LNCAP (cell line): ENCODE results near the gene SPATS2.

Experiments
- CTCF ChIP-seq: fragments of 450-650 bp; IDR thresholded peaks from 2 replicates; pipeline ENCODE4 v1.5.1; 2017; ENCODE audit warnings: mild to moderate bottlenecking

The SPATS2 gene

GRCh38 chr12:49534731-49535278 lies 167.5 kb downstream of the SPATS2 start:
- no peak for TF ChIP-seq CTCF

GRCh38 chr12:49535921-49536525 lies 168.8 kb downstream of the SPATS2 start:
- TF ChIP-seq CTCF = no peak

GRCh38 chr12:49536526-49537071 lies 169.3 kb downstream of the SPATS2 start:
- no peak for TF ChIP-seq CTCF

- TF ChIP-seq CTCF = no peak
Measured at GRCh38 chr12:49537231-49537751, 170.0 kb downstream of the SPATS2 start.

- no peak for TF ChIP-seq CTCF
Measured at GRCh38 chr12:49537752-49538509, 170.7 kb downstream of the SPATS2 start.

GRCh38 chr12:49538510-49539403 lies 171.5 kb downstream of the SPATS2 start, which contains the start of gene KCNH3:
Gene KCNH3 (plus strand): TSS chr12:49539030. CDS start chr12:49539417, 387 bp downstream.
- TF ChIP-seq CTCF = no peak
